ENCODE results near the gene PASK.

PASK gene

GRCh38 chr2:241142593-241142992 is 6.7 kb downstream of the PASK start:
- no peak for DNase-seq

GRCh38 chr2:241142063-241142462 is 7.2 kb downstream of the PASK start:
- no peak for DNase-seq

GRCh38 chr2:241141214-241141770 is 8.0 kb downstream of the PASK start:
- DNase-seq = no peak

- no peak for DNase-seq
These were observed 8.8 kb downstream of the PASK start for GRCh38 chr2:241140445-241140840.

GRCh38 chr2:241139531-241140444 is 9.5 kb downstream of the PASK start:
- no peak for DNase-seq

- no peak for DNase-seq
These were observed 10.8 kb downstream of the PASK start for GRCh38 chr2:241138471-241138870.

- no peak for DNase-seq
These were observed 11.7 kb downstream of the PASK start for GRCh38 chr2:241137276-241138190.

- DNase-seq = no peak
These were observed 12.5 kb downstream of the PASK start for GRCh38 chr2:241136661-241137260.

- no peak for DNase-seq
These were observed 13.1 kb downstream of the PASK start for GRCh38 chr2:241136191-241136590.

- DNase-seq = no peak
These were observed 13.5 kb downstream of the PASK start for GRCh38 chr2:241135737-241136136.

- DNase-seq = no peak
These were observed 14.6 kb downstream of the PASK start for GRCh38 chr2:241134711-241135110.

- no peak for DNase-seq
These were observed 15.8 kb downstream of the PASK start for GRCh38 chr2:241133436-241133820.

- DNase-seq = no peak
These were observed 16.5 kb downstream of the PASK start for GRCh38 chr2:241132538-241133435.

- no peak for DNase-seq
These were observed 17.7 kb downstream of the PASK start for GRCh38 chr2:241131531-241131930.

- no peak for DNase-seq
These were observed 19.0 kb downstream of the PASK start for GRCh38 chr2:241130316-241130715.

- DNase-seq = no peak
These were observed 20.0 kb downstream of the PASK start for GRCh38 chr2:241129086-241129871.

GRCh38 chr2:241128266-241128665 is 21.0 kb downstream of the PASK start:
- DNase-seq = no peak

- DNase-seq = no peak
These were observed 22.5 kb downstream of the PASK start for GRCh38 chr2:241126771-241127202.

GRCh38 chr2:241126201-241126611 is 23.1 kb downstream of the PASK start:
- DNase-seq = no peak

GRCh38 chr2:241125626-241126025 is 23.6 kb downstream of the PASK start:
- no peak for DNase-seq

Data from activated CD4-positive, alpha-beta T cell treated with anti-CD3 and anti-CD28 coated beads, Interleukin-2, Interleukin-6, amounts not matched to agents 100 ng/mL and 50 ng/mL, durations not matched to agents 16 hours and 8 hours (primary cell).